ENCODE data around the gene HM13. TPM values are rescaled to one million over a fixed set of nuclear protein-coding genes. Genes with fewer than 3 reads are reported as not detected.
A peak's percentile ranks its signal among the peaks of the same experiment; 100 is the strongest.

Gene HM13
- total and polyA plus RNA-seq, 8 donors: 139 to 286 (median 184) TPM

GRCh38 chr20:31560094-31560745 is 46.0 kb downstream of the HM13 start:
- peak overlapping the region in 1 of 4 donors; percentile 52 for H3K27ac ChIP-seq
- no peaks in the 10 kb centered on the region for H3K4me1 ChIP-seq
- H3K4me3 ChIP-seq: no peak overlapping the region
- no peak for FAIRE-seq
- ATAC-seq: peak; percentile 36 to 65 (median 58)
- DNase-seq: peak in 4 of 6 donors; percentile 39 to 77 (median 62)
- WGBS, 2 donors: 29 to 30% methylated on average over 6 of the region's 6 CpGs
- H3K36me3 ChIP-seq: peaks cover 0 to 51% (median 23%) of the 10 kb centered on the region in 3 donors
- H3K27me3 ChIP-seq: no peaks in the 10 kb centered on the region
- no peaks in the 10 kb centered on the region for H3K9me3 ChIP-seq
- intact Hi-C loops (cut with DNase I): loop anchor here in 1 of 3 donors (5.0 kb wide), 1 partner anchor 52 kb away; no protein-coding TSS in a partner anchor
- TF ChIP-seq, protein P1, sequence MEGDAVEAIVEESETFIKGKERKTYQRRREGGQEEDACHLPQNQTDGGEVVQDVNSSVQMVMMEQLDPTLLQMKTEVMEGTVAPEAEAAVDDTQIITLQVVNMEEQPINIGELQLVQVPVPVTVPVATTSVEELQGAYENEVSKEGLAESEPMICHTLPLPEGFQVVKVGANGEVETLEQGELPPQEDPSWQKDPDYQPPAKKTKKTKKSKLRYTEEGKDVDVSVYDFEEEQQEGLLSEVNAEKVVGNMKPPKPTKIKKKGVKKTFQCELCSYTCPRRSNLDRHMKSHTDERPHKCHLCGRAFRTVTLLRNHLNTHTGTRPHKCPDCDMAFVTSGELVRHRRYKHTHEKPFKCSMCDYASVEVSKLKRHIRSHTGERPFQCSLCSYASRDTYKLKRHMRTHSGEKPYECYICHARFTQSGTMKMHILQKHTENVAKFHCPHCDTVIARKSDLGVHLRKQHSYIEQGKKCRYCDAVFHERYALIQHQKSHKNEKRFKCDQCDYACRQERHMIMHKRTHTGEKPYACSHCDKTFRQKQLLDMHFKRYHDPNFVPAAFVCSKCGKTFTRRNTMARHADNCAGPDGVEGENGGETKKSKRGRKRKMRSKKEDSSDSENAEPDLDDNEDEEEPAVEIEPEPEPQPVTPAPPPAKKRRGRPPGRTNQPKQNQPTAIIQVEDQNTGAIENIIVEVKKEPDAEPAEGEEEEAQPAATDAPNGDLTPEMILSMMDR (IDR thresholded peaks at IDR 0.05): peak; percentile 64 to 80 (median 73)

GRCh38 chr20:31560746-31561598 is 46.7 kb downstream of the HM13 start:
- peak overlapping the region in 1 of 4 donors; percentile 52 for H3K27ac ChIP-seq
- no peak for DNase-seq
- intact Hi-C loops (cut with DNase I): loop anchor here in 1 of 3 donors (5.0 kb wide), 1 partner anchor 51 kb away; no protein-coding TSS in a partner anchor
- ATAC-seq: peak in 3 of 4 donors; percentile 9 to 60 (median 22)
- no peaks in the 10 kb centered on the region for H3K9me3 ChIP-seq
- no peaks in the 10 kb centered on the region for H3K4me1 ChIP-seq
- peaks cover 0 to 55% (median 26%) of the 10 kb centered on the region in 3 donors for H3K36me3 ChIP-seq
- no peaks in the 10 kb centered on the region for H3K27me3 ChIP-seq
- H3K4me3 ChIP-seq: no peak overlapping the region
- TF ChIP-seq, protein P1 (IDR thresholded peaks at IDR 0.05): no peak
- no peak for FAIRE-seq
- 75 to 84% methylated on average over 7 of the region's 7 CpGs for WGBS, 2 donors

DNA sequence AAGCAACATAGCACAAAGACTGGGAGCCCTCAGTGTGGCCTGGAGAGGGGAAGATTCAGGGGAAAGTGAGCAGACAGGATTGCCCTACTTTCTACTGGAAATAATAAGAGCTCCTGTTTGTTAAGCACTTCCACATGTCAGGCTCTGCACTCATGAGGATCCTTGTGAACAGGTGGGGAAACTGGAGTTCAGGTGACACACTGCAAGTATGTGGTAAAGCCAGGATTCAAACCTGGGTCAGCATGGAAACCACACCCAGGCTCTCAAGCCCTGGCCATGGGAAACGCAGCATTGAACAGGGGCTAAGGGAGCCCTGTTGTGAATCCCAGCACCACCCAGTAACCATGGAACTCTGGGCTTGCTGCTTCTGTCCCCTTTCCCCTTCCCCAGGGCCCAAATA is 48.0 kb downstream of the HM13 start:
- Histone ChIP-seq H3K4me3 (no peak overlapping the region), H3K9me3 (no peaks in the 10 kb centered on the region), H3K27ac (no peak overlapping the region), H3K36me3 (peaks cover 0 to 59% (median 32%) of the 10 kb centered on the region in 3 donors), H3K27me3 (no peaks in the 10 kb centered on the region), H3K4me1 (no peaks in the 10 kb centered on the region)
- 67 to 78% methylated on average over 1 of the region's 1 CpG for WGBS, 2 donors
- TF ChIP-seq, protein P1 (IDR thresholded peaks at IDR 0.05): no peak
- DNase-seq (no peak), ATAC-seq (no peak), FAIRE-seq (no peak)
- intact Hi-C loops (cut with DNase I): loop anchor here in 1 of 3 donors (5.0 kb wide), 1 partner anchor 50 kb away; no protein-coding TSS in a partner anchor

GRCh38 chr20:31564284-31564683 is 50.0 kb downstream of the HM13 start:
- ATAC-seq (no peak), DNase-seq (no peak), FAIRE-seq (no peak)
- intact Hi-C loops (cut with DNase I): loop anchor here in 1 of 3 donors (5.0 kb wide), 1 partner anchor 48 kb away; no protein-coding TSS in a partner anchor
- H3K4me3 ChIP-seq: no peak overlapping the region
- H3K27ac ChIP-seq: no peak overlapping the region
- H3K36me3 ChIP-seq: peaks cover 0 to 62% (median 32%) of the 10 kb centered on the region in 3 donors
- WGBS, 2 donors: 84% methylated on average over 6 of the region's 6 CpGs
- TF ChIP-seq, protein P1 (IDR thresholded peaks at IDR 0.05): no peak
- H3K9me3 ChIP-seq: no peaks in the 10 kb centered on the region
- no peaks in the 10 kb centered on the region for H3K27me3 ChIP-seq
- H3K4me1 ChIP-seq: no peaks in the 10 kb centered on the region
